HG03565 (cell line): ENCODE measurements around the gene LINGO3.
"Not testable (repeated sequence)": the region's sequence is repeated elsewhere in the genome, so short reads cannot be mapped to it uniquely, and the experiment has no call there.

ENCODE experiments used
- ATAC-seq: cut with Tn5 transposase; IDR thresholded peaks from one replicate; pipeline ENCODE4 v1.9.1; 2021; ENCODE audit warnings: mild to moderate bottlenecking, moderate library complexity; ENCODE audit not compliant: unreplicated experiment

The LINGO3 gene

DNA sequence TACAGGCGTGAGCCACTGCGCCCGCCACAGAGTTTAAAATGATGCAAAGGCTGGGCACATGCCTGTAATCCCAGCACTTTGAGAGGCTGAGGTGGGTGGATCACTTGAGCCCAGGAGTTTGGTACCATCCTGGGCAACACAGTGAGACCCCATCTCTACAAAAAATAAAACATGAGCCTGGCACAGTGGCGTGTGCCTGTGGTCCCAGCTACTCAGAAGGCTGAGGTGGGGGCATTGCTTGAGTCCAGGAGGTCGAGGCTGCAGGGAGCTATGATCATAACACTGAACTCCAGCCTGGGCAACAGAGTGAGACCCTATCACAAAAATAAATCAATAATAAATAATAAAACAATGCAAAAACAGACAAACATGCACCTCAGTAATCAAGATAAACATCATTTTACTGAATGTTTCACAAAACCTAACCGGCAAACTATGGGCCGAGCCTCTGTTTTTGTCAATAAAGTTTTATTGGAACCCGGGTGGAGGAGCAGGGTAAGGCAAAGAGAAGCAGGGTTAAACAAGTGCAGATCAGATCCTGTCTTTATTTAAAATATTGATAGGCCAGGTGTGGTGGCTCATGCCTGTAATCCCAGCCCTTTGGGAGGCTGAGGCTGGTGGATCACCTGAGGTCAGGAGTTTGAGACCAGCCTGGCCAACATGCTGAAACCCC lies 24.0 kb downstream of the LINGO3 start:
- ATAC-seq: no peak

DNA sequence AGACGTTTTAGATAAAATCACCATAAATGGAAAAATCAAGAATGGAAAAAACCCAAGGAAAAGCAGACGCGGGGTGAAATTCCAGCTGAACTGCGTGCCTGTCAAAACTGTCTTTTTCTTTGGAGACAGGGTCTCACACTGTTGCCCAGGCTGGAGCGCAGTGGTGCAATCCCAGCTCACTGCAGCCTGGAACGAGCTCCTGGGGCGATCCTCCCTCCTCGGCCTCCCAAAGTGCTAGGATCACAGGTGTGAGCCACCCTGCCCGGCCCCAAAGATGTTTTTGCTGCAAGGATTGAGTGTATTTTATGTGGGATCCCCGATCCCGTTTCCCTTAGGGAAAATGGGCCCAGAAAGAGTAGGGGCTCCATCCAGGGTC lies 25.1 kb downstream of the LINGO3 start:
- ATAC-seq: no peak

DNA sequence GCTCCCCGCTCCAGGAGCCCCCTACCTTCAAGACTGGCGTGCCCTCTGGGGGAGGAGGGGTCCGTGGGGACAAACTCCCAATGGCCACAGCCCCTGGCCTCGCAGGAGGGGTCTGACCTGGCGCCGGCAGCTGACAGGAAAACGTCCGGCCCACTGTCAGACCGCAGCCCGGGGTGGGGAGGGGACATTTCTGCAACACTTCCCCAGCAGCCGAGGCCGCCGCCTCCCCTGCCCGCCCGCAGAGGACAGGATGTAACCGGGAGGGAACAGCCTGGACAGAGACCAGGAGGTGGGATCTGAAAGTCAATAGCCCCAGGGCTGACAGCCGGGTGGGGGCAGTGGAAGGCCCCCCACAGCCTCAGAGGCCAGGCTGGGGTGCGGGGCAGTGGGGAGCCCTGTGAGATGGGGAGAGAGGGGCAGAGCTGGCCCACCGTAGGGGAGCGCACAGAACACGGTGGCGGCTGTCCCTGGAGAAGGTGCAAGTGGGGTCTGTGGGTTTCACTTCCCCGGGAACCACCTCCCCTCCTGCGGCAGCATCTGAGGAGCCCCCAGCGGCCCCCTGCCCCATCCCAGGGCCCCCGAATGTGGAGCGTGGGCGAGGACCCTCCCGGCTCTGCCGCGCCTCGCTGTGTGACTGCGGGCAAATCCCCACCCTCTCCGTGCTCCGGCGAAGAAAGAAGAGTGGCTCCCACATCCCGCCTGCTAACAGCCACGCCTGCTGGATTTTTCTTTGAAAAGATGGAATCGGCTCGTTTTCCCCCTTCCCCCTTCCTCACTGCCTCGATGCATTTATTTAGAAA lies 25.7 kb downstream of the LINGO3 start, which contains the start of gene PEAK3:
Gene PEAK3 (minus strand): TSS at position 114 of the 800 bp plus-strand sequence. CDS start 1,244 bp downstream, outside the sequence.
- no peak for ATAC-seq

DNA sequence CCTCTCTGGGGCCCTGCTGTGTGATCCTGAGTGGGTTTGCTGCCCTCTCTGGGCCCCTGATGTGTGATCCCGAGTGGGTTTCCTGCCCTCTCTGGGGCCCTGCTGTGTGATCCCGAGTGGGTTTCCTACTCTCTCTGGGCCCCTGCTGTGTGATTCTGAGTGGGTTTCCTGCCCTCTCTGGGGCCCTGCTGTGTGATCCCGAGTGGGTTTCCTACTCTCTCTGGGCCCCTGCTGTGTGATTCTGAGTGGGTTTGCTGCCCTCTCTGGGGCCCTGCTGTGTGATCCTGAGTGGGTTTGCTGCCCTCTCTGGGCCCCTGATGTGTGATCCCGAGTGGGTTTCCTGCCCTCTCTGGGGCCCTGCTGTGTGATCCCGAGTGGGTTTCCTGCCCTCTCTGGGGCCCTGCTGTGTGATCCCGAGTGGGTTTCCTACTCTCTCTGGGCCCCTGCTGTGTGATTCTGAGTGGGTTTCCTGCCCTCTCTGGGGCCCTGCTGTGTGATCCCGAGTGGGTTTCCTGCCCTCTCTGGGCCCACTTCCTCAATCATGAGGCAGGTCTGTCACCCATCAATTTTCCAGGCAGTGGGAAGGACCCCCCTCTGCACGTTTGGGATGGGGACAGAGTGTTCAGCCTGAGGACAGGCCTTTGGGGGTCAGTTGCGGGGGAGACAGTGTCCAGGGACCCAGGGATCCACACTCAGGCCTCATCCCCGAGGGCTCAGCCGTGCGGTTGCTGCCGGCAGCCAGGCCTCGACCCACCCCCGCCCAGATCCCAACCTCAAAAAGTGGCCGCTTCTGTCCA lies 26.5 kb downstream of the LINGO3 start:
- ATAC-seq: not testable (repeated sequence)

DNA sequence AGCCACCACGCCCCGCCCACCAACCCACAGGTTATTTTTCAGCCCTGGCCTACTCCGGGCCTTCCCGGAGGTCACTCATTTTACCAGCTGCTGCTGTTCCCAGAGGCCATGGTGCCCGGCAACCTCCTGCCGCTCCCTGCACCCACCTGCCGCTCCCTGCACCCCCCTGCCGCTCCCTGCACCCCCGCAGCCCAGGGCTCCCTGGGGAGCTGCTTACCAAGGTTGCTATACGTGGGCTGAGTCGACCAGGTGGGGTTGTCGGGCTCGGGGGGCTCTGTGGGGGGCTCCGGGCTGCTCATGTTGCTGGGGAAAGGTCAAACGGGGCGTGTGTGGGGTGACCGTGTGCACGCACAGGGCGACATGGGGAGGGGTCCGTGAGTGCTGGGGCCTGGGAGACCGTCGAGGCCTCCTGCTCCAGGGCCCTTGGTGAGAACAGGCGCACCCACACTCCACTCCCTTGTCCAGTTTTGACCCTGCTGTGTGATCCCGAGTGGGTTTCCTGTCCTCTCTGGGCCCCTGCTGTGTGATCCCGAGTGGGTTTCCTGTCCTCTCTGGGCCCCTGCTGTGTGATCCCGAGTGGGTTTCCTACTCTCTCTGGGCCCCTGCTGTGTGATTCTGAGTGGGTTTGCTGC lies 27.2 kb downstream of the LINGO3 start:
- no peak for ATAC-seq

DNA sequence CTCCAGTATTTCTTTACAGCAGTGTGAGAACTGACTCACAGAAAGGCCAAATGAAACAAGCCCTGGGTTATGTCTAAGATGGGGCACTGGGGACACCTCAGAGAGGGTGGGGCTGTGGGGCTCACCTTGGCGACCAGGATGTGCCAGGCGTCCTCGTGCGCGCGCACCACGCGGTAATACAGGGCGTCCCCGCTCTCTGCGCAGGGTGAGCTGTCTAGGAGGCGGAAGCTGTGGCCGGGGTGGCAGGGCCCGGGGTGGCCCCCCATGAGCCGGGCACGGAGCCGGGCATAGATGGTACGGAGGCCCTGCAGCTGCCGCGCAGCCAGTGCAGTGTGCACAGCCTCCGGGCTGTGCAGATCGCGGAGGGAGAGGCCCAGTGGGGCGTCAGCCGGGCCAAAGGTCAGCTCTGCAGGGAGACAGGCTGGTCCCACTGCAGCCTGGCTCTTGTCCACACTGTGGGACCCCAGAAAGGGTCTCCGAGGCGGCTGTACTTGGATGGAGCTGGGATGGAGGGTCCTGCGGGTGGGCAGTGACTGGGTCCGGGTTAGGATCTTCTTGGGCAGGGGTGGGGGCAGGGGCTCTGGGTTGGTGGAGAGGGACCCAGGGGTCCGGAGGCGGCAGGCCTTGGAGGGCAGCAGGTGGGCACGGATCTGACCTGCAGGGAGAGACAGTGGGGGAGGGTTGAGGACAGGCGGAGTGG lies 29.3 kb downstream of the LINGO3 start:
- no peak for ATAC-seq

DNA sequence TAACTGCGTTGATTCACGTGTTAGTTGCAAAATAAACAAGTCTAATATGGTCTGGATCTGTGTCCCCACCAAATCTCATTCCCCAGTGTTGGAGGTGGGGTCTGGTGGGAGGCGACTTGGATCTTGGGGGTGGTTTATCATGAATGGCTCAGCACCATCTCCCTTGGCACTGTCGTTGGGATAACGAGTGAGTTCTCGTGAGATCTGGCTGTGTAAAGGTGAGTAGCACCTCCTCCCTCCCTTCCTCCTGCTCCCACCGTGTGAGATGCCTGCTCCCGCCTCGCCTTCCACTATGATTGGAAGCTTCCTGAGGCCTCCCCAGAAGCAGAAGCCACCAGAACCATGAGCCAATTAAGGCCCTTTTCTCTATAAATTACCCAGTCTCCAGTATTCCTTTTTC lies 30.8 kb downstream of the LINGO3 start:
- ATAC-seq: no peak

DNA sequence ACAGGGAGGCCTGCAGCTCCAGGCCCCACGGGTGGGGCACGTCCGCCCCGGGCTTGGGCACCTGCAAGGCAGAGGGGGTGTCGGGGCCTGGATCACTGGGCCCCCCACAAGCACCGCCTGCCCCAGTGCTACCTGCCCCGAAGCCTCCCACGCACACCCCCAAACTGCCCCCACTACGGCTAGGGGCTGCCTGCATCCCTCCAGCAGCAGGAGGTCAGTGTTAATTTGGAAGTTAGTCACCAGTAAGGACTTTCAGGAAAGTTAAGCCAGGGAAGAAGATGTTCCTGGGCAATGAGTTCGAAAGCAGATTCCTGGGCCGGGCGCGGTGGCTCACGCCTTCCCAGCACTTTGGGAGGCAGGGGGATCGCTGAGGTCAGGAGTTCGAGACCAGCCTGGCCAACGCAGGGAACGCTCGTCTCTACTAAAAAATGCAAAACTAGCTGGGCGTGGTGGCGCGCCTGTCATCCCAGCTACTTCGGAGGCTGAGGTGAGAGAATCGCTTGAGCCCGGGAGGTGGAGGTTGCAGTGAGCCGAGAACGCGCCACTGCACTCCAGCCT lies 31.4 kb downstream of the LINGO3 start:
- ATAC-seq: no peak

DNA sequence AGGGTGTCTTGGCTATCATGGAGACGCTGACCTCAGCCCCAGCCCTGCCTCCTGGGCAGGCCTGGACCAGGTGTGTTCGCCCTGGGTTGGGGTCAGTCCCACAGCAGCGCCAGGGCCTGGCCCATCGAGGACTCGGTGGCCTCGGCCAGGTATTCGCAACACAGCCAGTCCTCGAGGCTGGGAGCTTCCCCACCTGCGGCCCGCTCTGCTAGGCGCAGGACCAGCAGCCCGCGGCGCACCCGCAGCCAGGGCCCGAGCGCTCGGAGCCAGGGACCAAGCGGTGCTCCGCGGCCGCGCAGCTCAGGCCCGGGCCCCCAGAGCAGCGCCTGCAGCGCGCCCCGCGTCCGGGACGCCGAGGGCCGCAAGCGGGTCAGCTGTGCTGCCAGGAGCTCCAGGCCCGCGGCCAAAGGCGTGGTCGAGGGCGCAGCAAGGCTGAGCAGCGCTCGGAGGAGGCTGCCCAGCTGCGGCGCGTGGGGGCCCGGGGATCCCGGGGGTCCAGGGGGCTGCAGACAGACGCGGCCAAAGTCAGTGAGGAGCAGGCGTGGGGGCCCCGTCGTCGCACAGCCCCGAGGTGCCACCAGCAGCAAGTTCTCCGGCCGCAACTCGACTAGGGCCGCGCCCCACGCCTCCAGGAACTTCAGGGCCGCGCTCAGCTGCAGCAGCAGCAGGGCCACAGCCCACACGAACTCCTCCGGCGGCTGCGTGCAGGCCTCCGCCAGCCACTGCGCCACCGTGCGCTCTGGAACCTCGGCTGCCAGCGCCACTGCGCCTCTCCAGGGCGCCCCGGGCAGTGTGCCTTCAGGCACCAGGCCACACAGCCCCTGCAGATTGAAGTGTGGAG lies 32.1 kb downstream of the LINGO3 start:
- ATAC-seq: no peak

DNA sequence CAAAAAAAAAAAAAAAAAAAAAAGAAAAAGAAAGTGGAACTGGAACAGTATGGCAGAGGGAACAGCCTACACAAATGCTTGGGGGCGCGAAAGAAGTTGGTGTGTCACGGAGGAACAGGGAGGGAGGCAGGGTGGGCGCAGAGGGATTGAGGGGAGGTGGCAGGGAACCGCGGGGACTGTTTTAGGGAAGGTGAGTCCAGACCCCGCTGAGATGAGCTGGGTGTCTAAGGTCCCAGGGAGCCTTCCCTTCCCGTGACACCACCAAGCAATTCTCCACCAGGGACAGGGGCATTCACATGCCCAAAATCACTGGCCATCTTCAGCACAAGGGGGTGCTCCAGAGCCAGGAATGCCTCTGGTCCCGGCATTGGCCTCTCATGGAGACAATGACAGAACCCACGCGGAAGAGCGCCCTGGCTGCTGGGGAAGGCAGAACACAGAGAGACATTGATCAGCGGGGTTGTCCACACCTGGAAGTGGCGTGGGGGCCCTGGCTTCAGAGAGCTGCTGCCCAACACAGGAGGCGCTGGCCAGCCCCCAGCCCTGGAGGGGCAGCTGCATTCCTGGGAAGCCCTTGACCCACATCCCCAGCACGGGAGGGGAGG lies 32.9 kb downstream of the LINGO3 start:
- no peak for ATAC-seq

DNA sequence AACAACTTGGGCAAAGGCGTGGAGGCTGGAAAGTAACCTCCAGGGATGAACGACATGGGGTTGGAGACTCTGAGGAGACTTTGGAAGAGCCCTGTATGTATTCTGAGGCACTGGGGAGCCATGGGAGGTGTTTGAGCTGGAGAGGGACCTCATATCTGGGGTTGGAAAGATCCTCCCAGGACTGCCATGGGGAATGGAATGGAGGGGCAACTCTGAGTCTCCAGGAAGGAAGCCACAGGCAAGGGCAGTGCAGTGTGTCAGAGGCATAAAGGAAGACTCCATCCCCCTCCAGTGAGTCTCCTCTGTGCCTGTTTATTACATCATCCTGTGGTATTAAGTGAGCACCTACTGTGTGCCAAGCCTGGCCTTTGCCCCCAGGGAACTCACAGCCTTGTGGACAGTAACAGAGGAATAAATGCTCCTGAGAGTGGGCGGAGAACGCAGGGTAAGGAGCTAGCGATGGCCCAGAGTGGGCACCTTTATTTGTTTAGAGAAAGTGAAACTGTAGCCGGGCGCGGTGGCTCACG lies 33.7 kb downstream of the LINGO3 start:
- no peak for ATAC-seq

DNA sequence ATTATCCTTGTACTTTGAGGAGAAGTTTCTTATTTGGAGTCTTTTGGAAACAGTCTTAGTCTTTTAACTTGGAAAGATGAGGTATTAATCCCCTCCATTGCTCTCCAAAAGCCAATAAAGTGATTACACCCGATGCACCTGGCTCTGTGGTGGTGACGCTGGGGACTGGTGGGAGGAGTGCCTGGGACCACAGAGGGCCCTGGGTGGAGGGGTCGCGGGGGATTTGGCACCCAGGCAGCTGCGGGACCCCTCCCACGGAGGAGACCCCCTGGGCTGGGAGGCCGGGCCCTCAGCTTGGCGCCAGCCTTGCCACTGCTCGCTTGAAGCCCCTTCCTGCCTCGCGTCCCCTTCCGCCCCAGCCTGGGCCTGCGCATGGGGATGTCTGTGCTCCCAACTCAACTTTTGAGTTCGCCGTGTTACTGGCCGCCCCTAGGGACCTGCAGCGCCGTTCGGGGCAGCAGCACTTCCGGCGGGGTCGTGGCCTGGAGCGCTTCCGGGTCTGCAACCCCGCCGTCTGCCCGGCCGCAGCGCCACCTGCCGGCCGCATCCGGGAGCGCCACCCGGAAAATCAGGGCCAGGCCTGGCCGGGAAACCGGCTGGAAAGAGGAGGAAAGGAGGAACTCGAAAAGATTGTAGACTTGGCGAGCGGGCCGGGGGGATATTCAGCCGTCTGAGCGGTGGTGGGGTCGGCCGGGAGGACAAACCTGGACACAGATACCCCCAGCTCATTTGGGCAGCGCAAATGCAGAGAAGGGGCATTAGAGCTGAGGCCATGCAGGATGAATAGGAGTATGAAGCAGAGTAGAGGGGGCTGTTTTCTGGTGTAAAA lies 34.4 kb downstream of the LINGO3 start:
- no peak for ATAC-seq

DNA sequence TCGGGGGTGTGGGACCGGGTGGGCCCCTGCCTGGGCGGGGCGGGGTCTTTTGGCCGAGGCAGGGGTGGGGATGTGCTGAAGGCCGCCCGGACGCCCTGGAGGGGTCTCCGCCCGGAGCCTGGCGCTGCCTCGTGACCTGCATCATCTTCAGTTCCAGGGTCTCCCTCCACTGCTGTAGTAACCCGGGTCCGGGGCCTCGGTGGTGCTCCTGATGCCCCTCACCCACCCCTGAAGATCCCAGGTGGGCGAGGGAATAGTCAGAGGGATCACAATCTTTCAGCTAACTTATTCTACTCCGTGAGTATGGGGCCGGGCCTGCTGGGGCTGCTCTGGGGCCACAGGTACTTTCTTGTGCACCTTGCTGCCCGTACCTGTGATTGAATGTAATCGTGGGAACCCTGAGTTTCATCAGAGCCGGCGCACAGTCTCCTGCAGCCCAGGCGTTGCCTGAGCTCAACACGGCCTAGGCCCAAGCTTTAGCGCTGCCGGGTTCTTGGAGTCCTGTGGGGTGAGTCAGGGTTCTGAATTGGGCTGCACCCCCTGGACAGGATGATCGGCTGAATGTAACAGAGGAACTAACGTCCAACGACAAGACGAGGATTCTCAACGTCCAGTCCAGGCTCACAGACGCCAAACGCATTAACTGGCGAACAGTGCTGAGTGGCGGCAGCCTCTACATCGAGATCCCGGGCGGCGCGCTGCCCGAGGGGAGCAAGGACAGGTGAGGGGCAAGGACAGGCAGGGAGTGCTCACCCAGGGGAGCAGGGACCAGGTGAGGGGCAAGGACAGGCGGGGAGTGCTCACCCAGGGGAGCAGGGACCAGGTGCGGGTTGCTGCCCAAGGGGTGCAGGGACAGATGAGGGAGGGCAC lies 36.5 kb downstream of the LINGO3 start:
- ATAC-seq: no peak

DNA sequence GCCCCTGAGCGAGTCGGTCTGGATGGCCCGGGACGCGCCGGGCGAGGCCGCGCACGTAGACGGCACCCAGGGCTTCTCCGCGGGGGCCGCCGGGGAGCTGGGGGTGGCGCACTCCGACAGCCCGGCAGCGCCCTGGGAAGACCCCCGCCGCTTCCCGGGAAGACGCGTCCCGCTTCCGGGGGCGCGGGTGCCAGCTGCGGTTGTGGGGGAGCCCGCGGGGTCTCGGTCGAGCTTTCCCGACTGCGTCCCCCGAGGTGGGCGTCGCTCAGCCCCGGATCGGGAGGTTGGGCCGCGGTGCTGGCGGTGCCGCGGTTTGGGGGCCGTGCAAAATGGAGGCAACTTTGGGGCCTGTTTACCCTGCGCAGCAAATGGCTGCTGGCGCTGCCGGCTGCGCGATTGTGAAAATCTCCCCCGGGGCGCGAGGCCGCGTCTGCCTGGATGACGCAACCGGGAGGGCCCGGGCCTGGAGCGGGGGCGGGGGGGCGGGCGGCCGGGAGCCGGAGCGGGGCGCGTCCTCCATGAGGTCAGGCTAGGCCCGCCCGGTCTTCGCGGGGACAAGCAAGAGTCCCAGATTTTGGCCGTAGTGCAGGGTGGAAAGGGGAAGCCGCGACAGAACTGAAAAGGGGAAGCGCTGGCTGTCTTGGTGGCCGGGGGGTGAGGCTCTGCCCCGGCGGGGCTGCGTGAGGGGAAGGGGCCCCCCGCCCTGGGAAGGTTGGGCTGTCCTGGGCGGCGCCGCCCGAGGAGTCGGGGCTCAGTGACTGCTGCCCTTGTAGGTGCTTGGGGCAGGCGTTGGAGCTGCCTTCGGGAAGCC lies 37.3 kb downstream of the LINGO3 start:
- no peak for ATAC-seq

DNA sequence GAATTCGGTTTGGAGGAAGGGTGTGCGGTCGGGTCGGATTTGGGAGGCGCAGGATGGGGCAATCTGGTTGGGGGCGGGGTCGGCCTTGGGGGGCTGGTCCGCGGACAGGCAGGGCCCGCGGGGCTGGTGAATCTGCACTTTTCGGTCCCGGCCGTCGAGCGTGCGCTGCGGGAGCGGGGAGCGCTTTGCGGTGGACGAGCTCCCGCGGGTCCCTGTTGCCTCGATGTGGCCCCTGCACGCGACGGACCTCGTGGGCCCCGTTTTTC lies 37.9 kb downstream of the LINGO3 start:
- ATAC-seq: no peak
